GM12865 (cell line): ENCODE data around the gene OCA2.

Experiments
- DNase-seq: peaks from one replicate; pipeline ENCODE4 v3.0.0; 2010; ENCODE audit warnings: low read depth
- H3K4me3 ChIP-seq: 2 replicates; pipeline ENCODE4 v1.5.1; 2011; ENCODE audit warnings: mild to moderate bottlenecking, low read depth, low read length, control low read depth
- TF ChIP-seq, protein P1 (sequence below): IDR thresholded peaks from 2 replicates; pipeline ENCODE4 v1.5.1; 2011; ENCODE audit warnings: low read length, control low read depth, low read depth, inconsistent platforms; ENCODE audit not compliant: insufficient read depth; ENCODE audit errors: missing control alignments

OCA2 gene

DNA sequence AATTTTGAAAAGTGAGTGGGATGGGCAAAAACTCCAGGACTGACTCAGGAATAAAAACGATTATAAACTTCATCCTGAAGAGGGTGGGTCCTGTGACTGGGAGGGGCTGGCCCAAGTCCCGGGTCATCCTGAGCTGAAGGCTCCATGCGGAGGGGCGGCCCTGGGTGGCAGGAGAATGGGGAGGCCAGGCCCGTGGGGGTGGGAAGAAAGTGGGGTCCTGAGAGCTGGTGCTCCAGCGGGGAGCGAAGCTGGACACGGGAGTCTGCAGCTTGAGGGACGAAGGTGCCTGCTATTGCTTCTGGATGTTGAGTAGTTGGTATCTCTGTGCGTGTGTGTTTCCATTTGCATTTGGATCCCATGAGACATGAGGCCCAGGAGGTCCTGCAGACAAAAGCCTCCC lies 4.7 kb upstream of the OCA2 start:
- TF ChIP-seq, protein P1, sequence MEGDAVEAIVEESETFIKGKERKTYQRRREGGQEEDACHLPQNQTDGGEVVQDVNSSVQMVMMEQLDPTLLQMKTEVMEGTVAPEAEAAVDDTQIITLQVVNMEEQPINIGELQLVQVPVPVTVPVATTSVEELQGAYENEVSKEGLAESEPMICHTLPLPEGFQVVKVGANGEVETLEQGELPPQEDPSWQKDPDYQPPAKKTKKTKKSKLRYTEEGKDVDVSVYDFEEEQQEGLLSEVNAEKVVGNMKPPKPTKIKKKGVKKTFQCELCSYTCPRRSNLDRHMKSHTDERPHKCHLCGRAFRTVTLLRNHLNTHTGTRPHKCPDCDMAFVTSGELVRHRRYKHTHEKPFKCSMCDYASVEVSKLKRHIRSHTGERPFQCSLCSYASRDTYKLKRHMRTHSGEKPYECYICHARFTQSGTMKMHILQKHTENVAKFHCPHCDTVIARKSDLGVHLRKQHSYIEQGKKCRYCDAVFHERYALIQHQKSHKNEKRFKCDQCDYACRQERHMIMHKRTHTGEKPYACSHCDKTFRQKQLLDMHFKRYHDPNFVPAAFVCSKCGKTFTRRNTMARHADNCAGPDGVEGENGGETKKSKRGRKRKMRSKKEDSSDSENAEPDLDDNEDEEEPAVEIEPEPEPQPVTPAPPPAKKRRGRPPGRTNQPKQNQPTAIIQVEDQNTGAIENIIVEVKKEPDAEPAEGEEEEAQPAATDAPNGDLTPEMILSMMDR: no peak
- H3K4me3 ChIP-seq: no peak overlapping the region
- no peak for DNase-seq

DNA sequence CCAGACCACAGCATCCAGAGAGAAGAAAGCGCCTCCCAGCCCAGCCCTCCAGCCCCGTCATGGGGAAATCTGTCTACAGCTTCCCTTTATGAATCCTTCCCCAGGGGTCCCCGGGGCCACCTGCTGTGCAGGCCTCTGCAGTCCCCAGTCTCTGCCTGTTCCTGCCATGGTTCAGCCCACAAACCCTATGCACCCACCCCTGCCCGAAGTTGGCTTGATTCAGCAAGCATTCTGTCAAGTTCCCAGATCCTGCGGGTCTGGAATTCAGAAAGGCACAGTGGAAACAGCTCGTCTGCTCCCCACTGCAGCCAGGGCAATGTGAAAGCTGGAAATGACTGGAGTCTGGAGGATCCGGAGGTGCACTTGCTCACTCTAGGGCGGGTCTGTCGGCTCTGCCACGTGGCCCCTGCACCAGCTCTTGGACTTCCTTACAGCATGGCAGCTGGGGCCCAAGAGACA lies 2.9 kb upstream of the OCA2 start:
- TF ChIP-seq, protein P1: no peak
- H3K4me3 ChIP-seq: no peak overlapping the region
- no peak for DNase-seq

DNA sequence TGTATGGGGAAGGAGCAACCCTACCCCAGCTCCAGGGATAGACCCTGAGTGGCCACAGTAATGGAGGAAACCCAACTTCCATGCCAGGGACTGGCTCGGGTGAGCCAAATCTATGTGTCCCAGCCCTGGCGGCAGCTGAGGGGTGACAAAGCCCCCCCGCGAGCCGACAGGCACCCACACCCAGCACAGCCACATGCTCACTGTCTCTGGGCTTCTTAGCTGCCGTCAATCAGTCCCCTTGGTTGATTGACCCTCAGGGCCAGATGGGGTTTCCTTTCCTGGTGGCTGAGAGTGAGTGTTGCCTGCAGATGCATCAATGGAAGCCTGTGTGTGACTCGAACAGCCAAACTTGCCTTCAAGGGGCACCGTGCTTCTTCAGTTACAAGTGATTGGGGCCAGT lies 2.1 kb upstream of the OCA2 start:
- no peak for DNase-seq
- TF ChIP-seq, protein P1: no peak
- no peak overlapping the region for H3K4me3 ChIP-seq

DNA sequence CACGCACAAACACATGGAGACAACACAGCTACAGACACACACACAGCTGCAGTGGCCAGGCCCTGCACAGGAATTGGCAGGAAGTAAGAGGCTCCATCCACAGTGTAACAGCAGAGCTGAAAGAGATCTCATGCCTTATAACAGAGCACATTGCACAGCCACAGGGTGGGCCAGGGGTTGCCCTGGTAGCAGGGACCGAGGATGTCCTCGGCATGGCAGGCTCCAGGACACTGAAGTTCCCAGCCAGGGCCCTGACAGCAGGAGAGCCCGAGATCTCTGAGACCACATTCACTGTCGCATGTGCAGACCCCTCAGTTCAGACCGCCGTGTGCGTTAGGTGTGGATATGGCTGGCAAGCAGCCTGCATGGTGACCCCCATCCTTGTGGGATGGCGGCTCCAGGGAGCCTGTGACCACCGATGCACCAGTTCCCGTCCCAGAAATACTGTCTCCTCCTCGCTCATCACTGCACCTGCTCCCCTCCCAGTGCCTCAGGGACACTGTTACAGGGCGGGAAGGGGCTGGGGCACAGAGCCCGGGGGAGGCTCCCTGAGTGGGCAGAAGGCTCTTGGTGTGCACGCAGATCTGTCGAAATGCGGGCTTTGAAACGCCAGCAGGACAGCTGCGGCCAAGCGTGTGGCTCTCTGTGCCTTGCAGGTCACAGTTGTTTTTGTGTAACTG lies 1.5 kb upstream of the OCA2 start:
- no peak for DNase-seq
- TF ChIP-seq, protein P1: no peak
- H3K4me3 ChIP-seq: no peak overlapping the region

DNA sequence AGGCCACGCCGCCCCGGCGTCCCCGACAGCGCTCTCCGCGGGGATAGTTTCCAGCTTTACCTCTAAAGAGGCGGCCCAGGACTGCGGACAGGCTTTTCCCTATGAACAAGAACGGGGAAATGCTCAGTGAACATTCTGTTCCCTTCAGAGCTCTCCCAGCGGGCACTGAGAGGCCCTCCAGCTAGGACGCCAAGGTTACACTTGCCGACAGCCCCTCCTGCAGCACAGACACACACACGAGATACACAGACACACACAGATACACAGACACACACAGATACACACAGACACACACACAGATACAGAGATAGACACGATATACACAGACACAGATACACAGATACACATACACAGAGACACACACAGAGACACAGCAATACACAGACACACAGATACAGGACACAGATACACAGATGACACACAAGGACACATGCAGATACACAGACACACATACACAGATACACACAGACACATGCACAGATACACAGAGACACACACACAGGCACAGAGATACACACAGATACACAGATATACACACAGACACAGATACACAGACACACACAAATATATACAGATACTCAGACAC lies 533 bp upstream of the OCA2 start:
- no peak overlapping the region for H3K4me3 ChIP-seq
- DNase-seq: no peak
- TF ChIP-seq, protein P1: no peak

DNA sequence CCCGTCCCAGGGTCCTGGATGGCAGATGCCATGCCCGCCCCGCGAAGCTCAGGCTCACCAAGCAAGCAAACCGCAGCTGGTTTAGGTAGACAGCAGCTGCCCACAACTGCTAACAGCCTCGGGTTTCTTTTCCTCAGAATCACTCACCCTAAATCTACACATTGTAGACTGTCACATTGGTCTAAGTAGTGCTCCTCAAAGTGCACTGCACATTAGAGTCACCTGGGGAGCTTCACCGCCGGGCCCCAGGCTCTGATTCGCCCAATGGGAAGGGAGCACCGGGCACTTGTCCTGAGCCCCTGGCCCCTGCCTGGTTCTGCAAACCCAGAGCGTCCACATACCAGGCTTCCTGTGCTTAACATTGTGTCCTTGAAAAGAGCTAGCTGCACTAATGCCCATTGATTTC lies 752 bp downstream of the OCA2 start:
- no peak for DNase-seq
- TF ChIP-seq, protein P1: no peak
- H3K4me3 ChIP-seq: no peak overlapping the region

DNA sequence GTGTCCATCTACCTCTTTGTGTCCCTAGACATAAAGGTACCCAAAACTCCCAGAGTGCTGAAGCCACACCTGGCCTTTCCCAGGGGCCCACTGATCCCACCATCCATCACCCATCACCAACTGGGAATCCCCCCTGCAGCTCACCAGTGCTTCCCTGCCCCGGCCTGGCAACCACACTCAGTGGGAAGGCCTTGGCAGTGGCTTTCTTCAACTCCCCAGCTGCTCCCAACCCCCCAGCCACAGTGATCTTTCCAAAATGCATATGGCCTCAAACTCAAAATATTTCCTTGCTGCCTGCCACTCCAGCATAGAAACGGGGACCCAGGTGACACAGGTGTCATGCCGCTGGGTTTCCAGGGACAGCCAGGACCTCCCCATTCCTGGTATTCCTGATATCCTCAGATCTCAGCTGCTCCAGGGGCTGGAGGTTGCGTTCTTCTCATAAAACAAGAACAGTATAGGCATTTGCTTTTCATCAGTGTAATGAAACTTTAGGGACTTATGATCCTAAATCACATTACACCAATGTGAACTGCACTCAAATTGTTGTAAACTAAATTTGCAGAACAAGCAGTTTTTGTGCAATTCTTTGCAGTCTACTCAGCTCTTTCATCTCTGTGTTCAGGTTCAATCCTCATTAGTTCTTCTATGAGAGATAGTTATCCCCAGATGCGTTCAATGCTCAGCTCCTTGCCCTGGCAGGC lies 1.3 kb downstream of the OCA2 start:
- no peak for DNase-seq
- no peak overlapping the region for H3K4me3 ChIP-seq
- TF ChIP-seq, protein P1: no peak
